Fibroblast of skin of left biceps (primary cell): Measurements from ENCODE around the gene IGF2BP2.
"Not testable (repeated sequence)": the region's sequence is repeated elsewhere in the genome, so short reads cannot be mapped to it uniquely, and the experiment has no call there.

ENCODE experiments used
- DNase-seq, 2 experiments: peaks; one replicate each; pipeline ENCODE4 v3.0.0-alpha.2; 2013; ENCODE audit warnings: low read depth in 2 of 2

IGF2BP2 gene

DNA sequence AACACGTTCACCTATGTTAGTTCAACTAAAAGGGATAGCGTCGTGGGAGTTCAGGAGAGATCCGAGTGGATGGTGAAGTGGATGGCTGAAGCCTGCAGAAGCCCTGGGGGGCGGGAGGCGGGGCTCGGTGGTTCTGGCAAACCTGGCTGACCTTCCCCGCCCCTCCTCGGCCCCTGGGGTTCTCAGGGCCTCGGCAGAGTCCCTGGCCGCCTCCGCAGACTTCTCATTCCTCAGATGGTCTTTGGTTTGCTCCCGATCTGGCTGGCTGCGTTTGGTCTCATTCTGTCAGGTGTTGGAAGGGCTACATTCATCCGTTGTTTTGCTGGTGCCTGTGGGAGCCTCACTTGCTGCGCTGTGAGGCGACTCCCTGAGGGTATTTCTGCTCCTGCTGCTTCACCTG lies 179.7 kb downstream of the IGF2BP2 start:
- not testable (repeated sequence) for DNase-seq

- DNase-seq: no peak
These were observed 184.5 kb downstream of the IGF2BP2 start for GRCh38 chr3:185640308-185640707.

DNA sequence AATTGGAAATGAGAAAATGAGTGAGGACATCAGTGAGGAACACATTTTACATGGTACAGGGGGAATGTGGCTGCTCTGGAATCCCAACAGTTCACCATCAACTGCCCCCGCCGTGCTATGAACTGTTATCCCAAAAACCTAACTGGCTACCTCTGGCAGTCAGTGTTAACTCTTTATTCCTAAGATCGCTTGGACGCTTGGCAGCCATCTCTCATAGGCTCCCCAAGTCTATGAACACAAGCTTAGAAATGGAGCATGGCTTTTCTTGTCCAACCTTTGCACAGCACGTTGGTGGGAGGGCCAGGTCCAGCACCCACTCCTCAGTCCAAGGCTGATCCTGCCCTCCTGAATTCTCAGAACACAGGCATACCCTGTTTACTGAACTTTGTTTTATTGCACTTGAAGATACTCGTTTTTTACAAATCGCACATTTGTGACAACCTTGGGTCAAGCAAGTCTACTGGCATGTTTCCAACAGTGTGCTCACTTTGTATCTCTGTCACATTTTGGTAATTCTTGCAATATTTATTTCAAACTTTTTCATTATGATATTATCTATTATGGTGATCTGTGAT lies 185.1 kb downstream of the IGF2BP2 start:
- DNase-seq: no peak

- DNase-seq: not testable (repeated sequence)
These were observed 186.2 kb downstream of the IGF2BP2 start for GRCh38 chr3:185638651-185639050.

DNA sequence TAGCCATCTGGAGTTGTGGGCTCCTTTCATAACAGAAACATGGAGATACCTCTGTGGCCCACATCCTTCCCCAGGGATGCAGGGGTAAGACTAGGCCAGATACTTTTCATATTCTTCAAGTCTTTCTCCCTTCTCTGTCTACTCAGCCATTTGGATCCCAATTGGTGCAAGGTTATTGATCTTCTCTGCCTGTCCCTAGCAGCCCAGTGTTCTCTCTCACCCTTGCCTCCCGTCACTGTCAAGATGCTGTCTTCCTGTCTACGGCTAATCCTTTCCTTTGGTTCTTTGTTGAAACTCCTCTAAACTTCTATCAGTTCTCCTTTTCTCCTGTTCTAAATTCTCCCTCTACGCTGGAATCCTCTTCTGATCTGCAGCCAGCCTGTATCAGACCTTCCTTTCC lies 187.5 kb downstream of the IGF2BP2 start:
- no peak for DNase-seq

DNA sequence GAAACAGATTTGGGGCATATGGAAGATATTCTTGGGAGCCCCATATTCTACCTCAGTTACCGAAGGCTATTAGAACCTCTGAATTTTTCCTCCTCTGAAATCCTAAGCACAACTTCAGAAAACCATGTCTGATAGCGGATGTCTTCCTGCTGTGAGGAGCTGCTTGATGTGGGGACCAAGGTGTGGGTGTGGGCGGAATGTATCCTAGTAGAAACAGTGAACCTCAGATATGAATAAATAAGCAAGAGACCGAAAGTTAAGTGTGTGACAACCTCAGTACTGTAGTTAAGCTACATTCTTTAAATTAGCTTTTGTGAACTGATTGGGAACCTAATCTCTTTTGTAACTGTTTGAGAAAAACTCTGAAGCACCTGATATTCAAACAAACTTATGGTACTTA lies 191.8 kb downstream of the IGF2BP2 start:
- DNase-seq: no peak

- no peak for DNase-seq
These were observed 193.2 kb downstream of the IGF2BP2 start for GRCh38 chr3:185631508-185632206.

GRCh38 chr3:185631108-185631507 lies 193.7 kb downstream of the IGF2BP2 start:
- DNase-seq: no peak

- no peak for DNase-seq
These were observed 194.6 kb downstream of the IGF2BP2 start for GRCh38 chr3:185630182-185630622.

DNA sequence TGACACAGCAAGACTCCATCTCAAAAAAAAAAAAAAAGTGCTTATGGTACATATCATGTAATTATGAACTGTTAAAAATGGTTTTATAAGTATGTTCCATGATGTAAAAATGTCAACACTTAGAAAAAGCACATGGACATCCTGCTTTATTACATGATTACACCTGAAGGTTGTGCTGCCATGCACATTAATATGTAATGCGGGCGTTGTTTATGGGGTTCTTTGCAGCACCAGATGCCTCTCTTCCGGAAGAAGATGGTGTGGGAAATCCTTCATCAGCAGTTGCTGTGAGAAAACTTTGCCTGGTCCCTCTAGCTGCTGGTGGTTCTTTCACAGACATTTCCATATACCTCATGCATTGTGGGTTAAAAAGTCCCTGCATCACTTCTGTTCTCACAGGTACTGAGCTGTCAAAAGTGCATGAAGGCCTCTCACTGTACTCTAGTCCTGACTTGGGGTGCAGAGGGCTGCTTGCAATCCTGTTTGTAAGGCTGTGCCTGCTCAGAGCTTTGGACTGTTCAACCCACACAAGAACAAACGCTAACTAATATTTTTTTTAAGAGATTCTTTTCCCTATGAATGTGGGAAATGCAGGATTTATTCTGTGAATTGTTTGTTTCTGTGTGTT lies 195.2 kb downstream of the IGF2BP2 start:
- no peak for DNase-seq

- DNase-seq: no peak
These were observed 199.1 kb downstream of the IGF2BP2 start for GRCh38 chr3:185625784-185626183.

DNA sequence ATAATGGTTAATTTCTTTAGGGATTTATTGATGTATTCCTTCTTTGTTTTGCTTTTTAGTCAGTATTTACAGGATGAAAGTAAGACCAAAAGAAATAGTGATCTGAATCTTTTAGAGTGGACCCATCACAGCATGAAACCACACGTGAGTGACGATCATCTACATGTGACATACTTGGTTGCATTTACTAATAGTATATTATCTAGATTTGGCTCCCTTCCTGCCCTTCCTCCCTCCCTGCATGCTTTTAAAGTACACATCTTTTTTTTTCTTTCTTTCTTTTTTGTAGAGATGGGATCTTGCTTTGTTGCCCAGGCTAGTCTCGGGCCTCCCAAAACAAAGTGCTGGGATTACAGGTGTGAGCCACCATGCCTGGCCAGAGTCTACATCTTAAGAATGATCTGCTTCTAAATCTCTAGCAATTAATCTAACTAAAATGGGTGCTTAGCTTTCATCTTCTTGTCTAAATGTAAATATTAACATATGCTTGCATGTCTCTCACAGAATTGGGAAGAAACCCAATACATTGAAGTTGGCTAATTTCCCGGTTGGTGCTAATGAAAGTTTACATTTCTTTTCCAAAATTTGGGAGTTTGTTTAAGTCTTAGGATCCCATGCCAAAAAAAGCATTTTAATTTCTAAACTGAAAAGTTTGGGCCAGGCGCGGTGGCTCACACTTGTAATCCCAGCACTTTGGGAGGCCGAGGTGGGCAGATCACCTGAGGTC lies 200.7 kb downstream of the IGF2BP2 start:
- DNase-seq: no peak

- no peak for DNase-seq
These were observed 211.8 kb downstream of the IGF2BP2 start for GRCh38 chr3:185613016-185613415.

DNA sequence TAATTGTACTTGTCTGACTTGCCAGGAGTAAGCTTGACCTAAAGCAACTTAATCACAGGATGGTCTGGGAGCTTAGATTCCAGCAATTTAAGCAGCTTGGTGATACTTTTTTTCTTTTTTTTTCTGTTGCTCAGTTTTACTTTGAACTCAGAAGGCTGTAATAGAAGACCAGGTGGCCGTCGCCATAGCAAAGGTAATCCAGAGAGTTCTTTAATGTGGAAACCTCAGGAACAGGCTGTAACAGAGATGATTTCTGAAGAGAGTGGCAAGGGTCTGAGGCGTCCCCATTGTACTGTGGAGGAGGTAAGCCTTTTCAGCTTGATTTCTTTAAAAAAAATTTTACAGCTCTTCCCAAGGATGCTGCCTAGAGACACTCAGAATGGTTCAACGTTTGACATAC lies 218.6 kb downstream of the IGF2BP2 start:
- DNase-seq: no peak

GRCh38 chr3:185605566-185605965 lies 219.3 kb downstream of the IGF2BP2 start:
- no peak for DNase-seq

- DNase-seq: no peak
These were observed 229.3 kb downstream of the IGF2BP2 start for GRCh38 chr3:185595526-185595925.

GRCh38 chr3:185594073-185594472 lies 230.8 kb downstream of the IGF2BP2 start:
- no peak for DNase-seq
